ENCODE data around the gene FUCA1.

DNA sequence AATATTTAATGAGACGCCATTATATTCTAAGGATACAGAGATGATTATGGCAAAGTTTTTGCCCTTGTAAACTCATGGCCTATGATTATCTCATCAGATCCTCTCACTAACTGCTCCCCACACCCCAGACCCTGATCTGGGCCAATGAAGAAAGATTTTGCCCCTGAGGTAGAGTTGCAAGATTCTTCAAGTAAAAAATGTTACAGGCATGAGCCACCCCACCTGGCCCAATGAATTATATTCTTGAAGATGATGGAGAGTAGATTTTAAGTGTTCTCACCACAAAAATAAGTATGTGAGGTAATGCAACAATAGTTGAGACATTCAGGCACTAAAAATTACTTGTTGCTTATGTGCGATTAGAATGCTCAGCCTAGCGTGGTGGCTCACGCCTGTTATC lies 46.8 kb upstream of the FUCA1 start:
- TF ChIP-seq CTCF (conservative IDR thresholded peaks at IDR 0.05; ENCODE audit: low read depth, low read length): no peak
- TF ChIP-seq EZH2phosphoT487 (IDR thresholded peaks at IDR 0.05; ENCODE audit: borderline replicate concordance, low read length): no peak

Measured in PC-3 (cell line).